Ovary (tissue), 9 donors: Measurements from ENCODE around the gene MRPS16. TPM values are rescaled to one million over a fixed set of nuclear protein-coding genes. Genes with fewer than 3 reads are reported as not detected.

Experiments used
- DNase-seq, 5 donors: peaks; one replicate each; pipeline ENCODE4 v3.0.0-alpha.2; 2019 to 2020
- H3K27ac ChIP-seq, 2 donors: fragments of 200-600 bp; one replicate each; pipeline versions ENCODE4 v1.5.1 to v1.8.0; 2019 to 2022
- H3K27me3 ChIP-seq: fragments of 200-600 bp; one replicate; pipeline ENCODE4 v1.8.0; 2022
- H3K36me3 ChIP-seq: fragments of 200-600 bp; sonication (generic); one replicate; pipeline ENCODE4 v1.5.1; 2019
- H3K4me1 ChIP-seq: one replicate; pipeline ENCODE4 v1.8.1; 2013; ENCODE audit warnings: mild to moderate bottlenecking, moderate library complexity; ENCODE audit not compliant: insufficient read depth
- H3K4me3 ChIP-seq: fragments of 200-600 bp; sonication (generic); one replicate; pipeline ENCODE4 v1.5.1; 2017
- H3K9me3 ChIP-seq, 2 donors: fragments of 200-600 bp in 1 of 2; sonication (generic) in 1 of 2; one replicate each; pipeline versions ENCODE4 v1.5.1 to v1.8.1; 2013 to 2019; ENCODE audit warnings: mild to moderate bottlenecking in 1 of 2, moderate library complexity in 1 of 2
- EP300 ChIP-seq: sonication (generic); formaldehyde crosslinking; IDR thresholded peaks from one replicate; pipeline ENCODE4 v1.6.1; 2017; ENCODE audit warnings: antibody characterized with exemption
- POLR2A ChIP-seq: fragments of 450-650 bp; IDR thresholded peaks from one replicate; pipeline ENCODE4 v1.6.1; 2017; ENCODE audit warnings: antibody characterized with exemption, mild to moderate bottlenecking, moderate library complexity
- WGBS, 3 donors: extraction: QIAGEN DNeasy Blood & Tissue Kit in 1 of 3; methylation state at CpG; one replicate each; pipeline versions ENCODE4 v1.1.5 to v1.1.7; 2013 to 2017; 5-methylcytosine and 5-hydroxymethylcytosine counted together
- intact Hi-C, 4 donors: fragments of 100-400 bp; cut with DNase I; formaldehyde crosslinking; loops; one replicate each; pipeline versions ENCODE4 v1.11.0 to v1.15.1; 2022 to 2023
- polyA plus RNA-seq, 2 donors: library from polyadenylated mRNA; stranded (reverse); fragments of 200-250 nt in 1 of 2; fragments of 350-450 nt in 1 of 2; fragmentation: Illumina TruSeq in 1 of 2; extraction: RNeasy Lipid Tissue Mini Kit (QIAGEN cat#74804) in 1 of 2; gene quantifications; one replicate each; pipeline ENCODE4 v1.2.3, GENCODE V29; 2013 to 2014
- total RNA-seq, 7 donors: library from RNA; depleted of rRNA in 2 of 7; stranded (reverse); fragments of >200 nt in 2 of 7; fragmentation: NEBNext Ultra II Directional in 3 of 7; extraction: Animal tissue kit (Norgen Biotek cat#: 25700) in 3 of 7; gene quantifications; one replicate each; pipeline versions ENCODE4 v1.1.0 to v1.2.4, GENCODE V29; 2016 to 2023
- TF ChIP-seq, protein P1 (sequence below), 3 donors: fragments of 450-650 bp in 2 of 3; fragments of 200-600 bp in 1 of 3; IDR thresholded peaks; one replicate each; pipeline versions ENCODE4 v1.5.1 to v1.8.0; 2016 to 2022; ENCODE audit warnings: antibody characterized with exemption in 3 of 3, mild to moderate bottlenecking in 1 of 3
- donor health status: DM: no; HTN: no; CAD: no; lungs with moderate emphysema.
- donor health status: DM: no; HTN: no; CAD: no.
- donor health status: Bipolar disorder and iron deficiency.
- donor health status: DM: yes; HTN: yes; CAD: no.
- donor health status: DM: no; HTN: no; CAD: no.
- donor health status: DM: yes; HTN: yes; CAD: no.

The MRPS16 gene
- total and polyA plus RNA-seq, 9 donors, result 26.3 to 101 (median 54.6) TPM

DNA sequence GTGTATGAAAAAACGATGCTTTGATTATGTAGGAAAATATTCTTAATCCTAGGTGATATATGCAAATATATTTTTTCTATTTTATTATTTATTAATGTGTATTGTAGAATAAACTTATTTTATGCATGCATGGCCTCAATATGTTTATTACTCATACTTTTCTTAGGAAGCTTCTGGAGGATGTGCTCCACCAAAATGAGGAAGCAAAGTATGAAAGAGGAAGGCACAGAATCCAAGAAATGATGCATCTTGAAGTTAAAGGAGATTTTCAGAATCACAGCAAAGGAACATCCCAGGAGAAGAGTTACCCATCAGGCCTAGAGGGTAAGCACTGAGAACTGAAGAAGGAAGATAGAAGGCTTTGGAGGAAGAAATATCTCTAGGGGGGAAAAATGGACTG, 35.0 kb upstream of the MRPS16 start:
- Histone ChIP-seq H3K36me3 (no peaks in the 10 kb centered on the region), H3K27ac (no peak overlapping the region), H3K9me3 (no peaks in the 10 kb centered on the region), H3K4me1 (no peaks in the 10 kb centered on the region), H3K4me3 (no peak overlapping the region), H3K27me3 (no peaks in the 10 kb centered on the region)
- intact Hi-C loops, result no loop called here
- TF ChIP-seq, protein P1, sequence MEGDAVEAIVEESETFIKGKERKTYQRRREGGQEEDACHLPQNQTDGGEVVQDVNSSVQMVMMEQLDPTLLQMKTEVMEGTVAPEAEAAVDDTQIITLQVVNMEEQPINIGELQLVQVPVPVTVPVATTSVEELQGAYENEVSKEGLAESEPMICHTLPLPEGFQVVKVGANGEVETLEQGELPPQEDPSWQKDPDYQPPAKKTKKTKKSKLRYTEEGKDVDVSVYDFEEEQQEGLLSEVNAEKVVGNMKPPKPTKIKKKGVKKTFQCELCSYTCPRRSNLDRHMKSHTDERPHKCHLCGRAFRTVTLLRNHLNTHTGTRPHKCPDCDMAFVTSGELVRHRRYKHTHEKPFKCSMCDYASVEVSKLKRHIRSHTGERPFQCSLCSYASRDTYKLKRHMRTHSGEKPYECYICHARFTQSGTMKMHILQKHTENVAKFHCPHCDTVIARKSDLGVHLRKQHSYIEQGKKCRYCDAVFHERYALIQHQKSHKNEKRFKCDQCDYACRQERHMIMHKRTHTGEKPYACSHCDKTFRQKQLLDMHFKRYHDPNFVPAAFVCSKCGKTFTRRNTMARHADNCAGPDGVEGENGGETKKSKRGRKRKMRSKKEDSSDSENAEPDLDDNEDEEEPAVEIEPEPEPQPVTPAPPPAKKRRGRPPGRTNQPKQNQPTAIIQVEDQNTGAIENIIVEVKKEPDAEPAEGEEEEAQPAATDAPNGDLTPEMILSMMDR (IDR thresholded peaks at IDR 0.05), result no peak
- no peak for TF ChIP-seq POLR2A
- no peak for TF ChIP-seq EP300
- WGBS, 3 donors, result 87 to 91% (median 89%) methylated on average over 1 of the region's 1 CpG
- no peak for DNase-seq

GRCh38 chr10:73281097-73281496, 28.7 kb upstream of the MRPS16 start:
- 80 to 91% (median 89%) methylated on average over 3 of the region's 3 CpGs for WGBS, 3 donors
- intact Hi-C loops, result no loop called here
- Histone ChIP-seq H3K27me3 (no peaks in the 10 kb centered on the region), H3K4me3 (no peak overlapping the region), H3K27ac (no peak overlapping the region), H3K9me3 (no peaks in the 10 kb centered on the region), H3K4me1 (no peaks in the 10 kb centered on the region), H3K36me3 (no peaks in the 10 kb centered on the region)
- TF ChIP-seq, protein P1 (IDR thresholded peaks at IDR 0.05), result no peak
- TF ChIP-seq POLR2A (no peak), EP300 (no peak)
- DNase-seq, result no peak

- Histone ChIP-seq H3K27ac (no peak overlapping the region), H3K27me3 (no peaks in the 10 kb centered on the region), H3K9me3 (no peaks in the 10 kb centered on the region), H3K36me3 (no peaks in the 10 kb centered on the region), H3K4me3 (no peak overlapping the region), H3K4me1 (no peaks in the 10 kb centered on the region)
- TF ChIP-seq, protein P1 (IDR thresholded peaks at IDR 0.05), result no peak
- TF ChIP-seq POLR2A (no peak), EP300 (no peak)
- no peak for DNase-seq
- intact Hi-C loops, result no loop called here
- 87 to 91% (median 89%) methylated on average over 2 of the region's 2 CpGs for WGBS, 3 donors
Observed at GRCh38 chr10:73264423-73264822, 12.0 kb upstream of the MRPS16 start.

- WGBS, 3 donors, result 33 to 55% (median 38%) methylated on average over 1 of the region's 1 CpG
Observed at GRCh38 chr10:73263693-73264347, 11.4 kb upstream of the MRPS16 start.

More at GRCh38 chr10:73263693-73264347, 11.4 kb upstream of the MRPS16 start:
- intact Hi-C loops, result no loop called here
- Histone ChIP-seq H3K36me3 (no peaks in the 10 kb centered on the region), H3K9me3 (no peaks in the 10 kb centered on the region), H3K4me1 (no peaks in the 10 kb centered on the region), H3K27ac (no peak overlapping the region), H3K27me3 (no peaks in the 10 kb centered on the region), H3K4me3 (no peak overlapping the region)
- DNase-seq, result no peak
- TF ChIP-seq, protein P1 (IDR thresholded peaks at IDR 0.05), result no peak
- TF ChIP-seq EP300 (no peak), POLR2A (no peak)
